Sigmoid colon (tissue), 7 donors: ENCODE measurements around the gene DNHD1. TPM values are rescaled to one million over a fixed set of nuclear protein-coding genes. Genes with fewer than 3 reads are reported as not detected.
A peak's percentile ranks its signal among the peaks of the same experiment; 100 is the strongest.

Experiments used
- DNase-seq: peaks from one replicate; pipeline ENCODE4 v3.0.0-alpha.2; 2019
- H3K27ac ChIP-seq, 4 donors: fragments of 200-600 bp; sonication (generic); one replicate each; pipeline ENCODE4 v1.5.1; 2016 to 2019; ENCODE audit warnings: mild to moderate bottlenecking in 1 of 4
- H3K27me3 ChIP-seq, 3 donors: fragments of 200-600 bp; sonication (generic); one replicate each; pipeline ENCODE4 v1.5.1; 2019; ENCODE audit warnings: mild to moderate bottlenecking in 1 of 3
- H3K36me3 ChIP-seq, 4 donors: fragments of 200-600 bp; sonication (generic); one replicate each; pipeline ENCODE4 v1.5.1; 2016 to 2019
- H3K4me1 ChIP-seq, 4 donors: fragments of 200-600 bp; sonication (generic); one replicate each; pipeline ENCODE4 v1.5.1; 2017 to 2019
- H3K4me3 ChIP-seq, 4 donors: fragments of 200-600 bp; sonication (generic); one replicate each; pipeline ENCODE4 v1.5.1; 2017 to 2019; ENCODE audit warnings: mild to moderate bottlenecking in 2 of 4, moderate library complexity in 1 of 4
- H3K9me3 ChIP-seq, 4 donors: fragments of 200-600 bp in 3 of 4; sonication (generic) in 3 of 4; one replicate each; pipeline versions ENCODE4 v1.5.1 to v1.6.1; 2013 to 2019
- CTCF ChIP-seq, 4 experiments: fragments of 450-650 bp in 3 of 4; fragments of 200-600 bp in 1 of 4; IDR thresholded peaks; one replicate each; pipeline ENCODE4 v1.5.1; 2016 to 2019; ENCODE audit warnings: antibody characterized with exemption in 4 of 4, mild to moderate bottlenecking in 3 of 4, moderate library complexity in 2 of 4
- EP300 ChIP-seq, 4 donors: sonication (generic); formaldehyde crosslinking; IDR thresholded peaks; one replicate each; pipeline ENCODE4 v1.6.1; 2017; ENCODE audit warnings: antibody characterized with exemption in 4 of 4
- POLR2A ChIP-seq, 2 donors: fragments of 450-650 bp; IDR thresholded peaks; one replicate each; pipeline ENCODE4 v1.6.1; 2016; ENCODE audit warnings: antibody characterized with exemption in 2 of 2, mild to moderate bottlenecking in 2 of 2, moderate library complexity in 2 of 2
- POLR2AphosphoS5 ChIP-seq, 4 donors: sonication (generic); formaldehyde crosslinking; IDR thresholded peaks; one replicate each; pipeline ENCODE4 v1.6.1; 2017; ENCODE audit warnings: antibody characterized with exemption in 4 of 4
- WGBS, 2 donors: extraction: QIAGEN DNeasy Blood & Tissue Kit; methylation state at CpG; one replicate each; pipeline ENCODE4 v1.1.7; 2013; 5-methylcytosine and 5-hydroxymethylcytosine counted together
- intact Hi-C: fragments of 100-400 bp; cut with DNase I; formaldehyde crosslinking; loops from one replicate; pipeline ENCODE4 v1.15.1; 2023
- polyA plus RNA-seq, 3 donors: library from polyadenylated mRNA; stranded (reverse); fragments of 200-250 nt; gene quantifications; one replicate each; pipeline ENCODE4 v1.2.3, GENCODE V29; 2013
- total RNA-seq, 4 donors: library from RNA; depleted of rRNA; stranded (reverse); fragments of >200 nt; gene quantifications; one replicate each; pipeline ENCODE4 v1.1.0, GENCODE V29; 2016
- donor health status: healthy with polysubstance abuse.
- donor health status: Bipolar disorder and iron deficiency.
- donor health status: healthy.

The DNHD1 gene
- total and polyA plus RNA-seq, 7 donors = 1.4 to 29.9 (median 12.5) TPM

- WGBS, 2 donors = 92 to 94% methylated on average over 9 of the region's 9 CpGs
- peaks cover 29 to 38% (median 34%) of the 10 kb centered on the region in 4 donors for H3K36me3 ChIP-seq
- peak overlapping the region; percentile 98 to 99 (median 98) for H3K27ac ChIP-seq
- peak; percentile 70 for DNase-seq
- H3K27me3 ChIP-seq = no peaks in the 10 kb centered on the region
- TF ChIP-seq POLR2A (IDR thresholded peaks at IDR 0.05) (no peak), POLR2AphosphoS5 (IDR thresholded peaks at IDR 0.05) (peak in 2 of 4 donors; percentile 41 to 50), EP300 (IDR thresholded peaks at IDR 0.05) (peak in 1 of 4 donors; percentile 36), CTCF (IDR thresholded peaks at IDR 0.05) (no peak)
- no peaks in the 10 kb centered on the region for H3K9me3 ChIP-seq
- peak overlapping the region in 2 of 4 donors; percentile 23 to 79 for H3K4me3 ChIP-seq
- peaks cover 0 to 76% (median 64%) of the 10 kb centered on the region in 4 donors for H3K4me1 ChIP-seq
- intact Hi-C loops = no loop called here
These were observed 110.9 kb downstream of the DNHD1 start for GRCh38 chr11:6608011-6608410.

GRCh38 chr11:6608726-6609501, 111.8 kb downstream of the DNHD1 start:
- H3K9me3 ChIP-seq = no peaks in the 10 kb centered on the region
- WGBS, 2 donors = 85 to 87% methylated on average over 14 of the region's 14 CpGs
- no peak overlapping the region for H3K4me3 ChIP-seq
- intact Hi-C loops = no loop called here
- H3K4me1 ChIP-seq = peaks cover 0 to 85% (median 72%) of the 10 kb centered on the region in 4 donors
- H3K27ac ChIP-seq = peak overlapping the region; percentile 98 to 99 (median 98)
- H3K36me3 ChIP-seq = peaks cover 29 to 39% (median 34%) of the 10 kb centered on the region in 4 donors
- DNase-seq = peak; percentile 84
- TF ChIP-seq EP300 (IDR thresholded peaks at IDR 0.05) = no peak
- TF ChIP-seq POLR2AphosphoS5 (IDR thresholded peaks at IDR 0.05) = peak; percentile 5 to 43 (median 23)
- no peaks in the 10 kb centered on the region for H3K27me3 ChIP-seq

GRCh38 chr11:6609502-6610015, 112.5 kb downstream of the DNHD1 start:
- DNase-seq = peak; percentile 67
- Histone ChIP-seq H3K27ac (peak overlapping the region; percentile 98 to 99 (median 98)), H3K4me1 (peaks cover 0 to 85% (median 72%) of the 10 kb centered on the region in 4 donors), H3K4me3 (no peak overlapping the region), H3K9me3 (no peaks in the 10 kb centered on the region), H3K36me3 (peaks cover 29 to 46% (median 35%) of the 10 kb centered on the region in 4 donors), H3K27me3 (no peaks in the 10 kb centered on the region)
- TF ChIP-seq EP300 (IDR thresholded peaks at IDR 0.05) = no peak
- no peak for TF ChIP-seq POLR2A (IDR thresholded peaks at IDR 0.05)
- TF ChIP-seq POLR2AphosphoS5 (IDR thresholded peaks at IDR 0.05) = peak in 1 of 4 donors; percentile 17
- intact Hi-C loops = no loop called here
- 79 to 90% methylated on average over 8 of the region's 8 CpGs for WGBS, 2 donors

GRCh38 chr11:6610591-6610990, 113.5 kb downstream of the DNHD1 start:
- intact Hi-C loops = no loop called here
- Histone ChIP-seq H3K9me3 (no peaks in the 10 kb centered on the region), H3K27me3 (no peaks in the 10 kb centered on the region), H3K27ac (peak overlapping the region; percentile 98 to 99 (median 98)), H3K4me3 (peak overlapping the region; percentile 64 to 90 (median 82)), H3K4me1 (peaks cover 0 to 75% (median 68%) of the 10 kb centered on the region in 4 donors), H3K36me3 (peaks cover 29 to 56% (median 43%) of the 10 kb centered on the region in 4 donors)
- DNase-seq = peak; percentile 71
- WGBS, 2 donors = 86 to 90% methylated on average over 6 of the region's 6 CpGs
- TF ChIP-seq EP300 (IDR thresholded peaks at IDR 0.05) = no peak
- TF ChIP-seq POLR2A (IDR thresholded peaks at IDR 0.05) = no peak
- peak in 1 of 4 donors; percentile 7 for TF ChIP-seq POLR2AphosphoS5 (IDR thresholded peaks at IDR 0.05)
- no peak for TF ChIP-seq CTCF (IDR thresholded peaks at IDR 0.05)

GRCh38 chr11:6611092-6611962, 114.2 kb downstream of the DNHD1 start:
- DNase-seq = peak; percentile 84
- intact Hi-C loops = no loop called here
- Histone ChIP-seq H3K9me3 (no peaks in the 10 kb centered on the region), H3K4me1 (peaks cover 0 to 68% (median 62%) of the 10 kb centered on the region in 4 donors), H3K4me3 (peak overlapping the region; percentile 64 to 90 (median 82)), H3K36me3 (peaks cover 29 to 63% (median 47%) of the 10 kb centered on the region in 4 donors), H3K27me3 (no peaks in the 10 kb centered on the region), H3K27ac (peak overlapping the region; percentile 98 to 99 (median 98))
- 10 to 16% methylated on average over 39 of the region's 39 CpGs for WGBS, 2 donors
- TF ChIP-seq POLR2A (IDR thresholded peaks at IDR 0.05) (no peak), POLR2AphosphoS5 (IDR thresholded peaks at IDR 0.05) (peak; percentile 31 to 55 (median 37)), CTCF (IDR thresholded peaks at IDR 0.05) (no peak), EP300 (IDR thresholded peaks at IDR 0.05) (no peak)
